ENCODE data around the gene AMMECR1.
A peak's percentile ranks its signal among the peaks of the same experiment; 100 is the strongest.

- TF ChIP-seq, protein P1, sequence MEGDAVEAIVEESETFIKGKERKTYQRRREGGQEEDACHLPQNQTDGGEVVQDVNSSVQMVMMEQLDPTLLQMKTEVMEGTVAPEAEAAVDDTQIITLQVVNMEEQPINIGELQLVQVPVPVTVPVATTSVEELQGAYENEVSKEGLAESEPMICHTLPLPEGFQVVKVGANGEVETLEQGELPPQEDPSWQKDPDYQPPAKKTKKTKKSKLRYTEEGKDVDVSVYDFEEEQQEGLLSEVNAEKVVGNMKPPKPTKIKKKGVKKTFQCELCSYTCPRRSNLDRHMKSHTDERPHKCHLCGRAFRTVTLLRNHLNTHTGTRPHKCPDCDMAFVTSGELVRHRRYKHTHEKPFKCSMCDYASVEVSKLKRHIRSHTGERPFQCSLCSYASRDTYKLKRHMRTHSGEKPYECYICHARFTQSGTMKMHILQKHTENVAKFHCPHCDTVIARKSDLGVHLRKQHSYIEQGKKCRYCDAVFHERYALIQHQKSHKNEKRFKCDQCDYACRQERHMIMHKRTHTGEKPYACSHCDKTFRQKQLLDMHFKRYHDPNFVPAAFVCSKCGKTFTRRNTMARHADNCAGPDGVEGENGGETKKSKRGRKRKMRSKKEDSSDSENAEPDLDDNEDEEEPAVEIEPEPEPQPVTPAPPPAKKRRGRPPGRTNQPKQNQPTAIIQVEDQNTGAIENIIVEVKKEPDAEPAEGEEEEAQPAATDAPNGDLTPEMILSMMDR (IDR thresholded peaks at IDR 0.05; ENCODE audit: low read length): peak; percentile 43
- TF ChIP-seq EZH2 (IDR thresholded peaks at IDR 0.05; ENCODE audit: borderline replicate concordance, low read length): no peak
These were observed 172.0 kb downstream of the AMMECR1 start for GRCh38 chrX:110145854-110146253.
